Esophagus muscularis mucosa (tissue), 4 donors: ENCODE results near the gene EEA1.

Experiments
- CTCF ChIP-seq, 3 experiments: fragments of 200-600 bp in 2 of 3; fragments of 450-650 bp in 1 of 3; sonication (generic) in 2 of 3; IDR thresholded peaks; one replicate each; pipeline ENCODE4 v1.5.1; 2017 to 2019; ENCODE audit warnings: antibody characterized with exemption in 3 of 3, mild to moderate bottlenecking in 2 of 3, moderate library complexity in 1 of 3
- EP300 ChIP-seq: sonication (generic); formaldehyde crosslinking; IDR thresholded peaks from one replicate; pipeline ENCODE4 v1.6.1; 2017; ENCODE audit warnings: antibody characterized with exemption
- POLR2A ChIP-seq: fragments of 450-650 bp; IDR thresholded peaks from one replicate; pipeline ENCODE4 v1.6.1; 2017; ENCODE audit warnings: antibody characterized with exemption, moderate library complexity, mild to moderate bottlenecking, low read depth
- POLR2AphosphoS5 ChIP-seq, 2 donors: sonication (generic); formaldehyde crosslinking; IDR thresholded peaks; one replicate each; pipeline ENCODE4 v1.6.1; 2017; ENCODE audit warnings: antibody characterized with exemption in 2 of 2

GRCh38 chr12:92747151-92747550, 181.9 kb downstream of the EEA1 start:
- TF ChIP-seq CTCF (IDR thresholded peaks at IDR 0.05), result no peak
- no peak for TF ChIP-seq EP300
- TF ChIP-seq POLR2A, result no peak
- TF ChIP-seq POLR2AphosphoS5 (IDR thresholded peaks at IDR 0.05), result no peak
